Activated CD8-positive, alpha-beta T cell treated with anti-CD3 and anti-CD28 coated beads for 36 hours (primary cell): Measurements from ENCODE around the gene MYO10. TPM values are rescaled to one million over a fixed set of nuclear protein-coding genes. Genes with fewer than 3 reads are reported as not detected.
"Not testable (repeated sequence)": the region's sequence is repeated elsewhere in the genome, so short reads cannot be mapped to it uniquely, and the experiment has no call there.

Source experiments
- ATAC-seq: fragments of 200-7000 bp; cut with Tn5 transposase; one replicate; pipeline ENCODE4 v1.10.0; 2021; ENCODE audit warnings: mild to moderate bottlenecking, moderate library complexity
- CTCF ChIA-PET: fragments of 350-600 bp; sonication (Branson Sonifier 250); formaldehyde crosslinking; loops from one replicate; lab custom pipeline; 2021; ENCODE audit warnings: antibody characterized with exemption; lab: Charles Lee
- POLR2A ChIA-PET: fragments of 350-600 bp; sonication (Branson Sonifier 250); formaldehyde crosslinking; loops from one replicate; lab custom pipeline; 2021; ENCODE audit warnings: antibody characterized with exemption; lab: Charles Lee
- DNase-seq: peaks from one replicate; pipeline ENCODE4 v3.0.0-alpha.2; 2020
- H3K27ac Mint-ChIP-seq: one replicate; pipeline ENCODE4 v1.8.0; 2021; ENCODE audit warnings: mild to moderate bottlenecking, mixed read lengths
- H3K27me3 Mint-ChIP-seq: one replicate; pipeline ENCODE4 v1.8.0; 2021; ENCODE audit warnings: mixed read lengths
- H3K36me3 Mint-ChIP-seq: one replicate; pipeline ENCODE4 v1.8.0; 2021; ENCODE audit warnings: low read depth, mixed read lengths
- H3K4me1 Mint-ChIP-seq: one replicate; pipeline ENCODE4 v1.8.0; 2021; ENCODE audit warnings: low read depth, mixed read lengths
- H3K4me3 Mint-ChIP-seq: one replicate; pipeline ENCODE4 v1.8.0; 2021; ENCODE audit warnings: mild to moderate bottlenecking, moderate library complexity, mixed read lengths
- H3K9me3 Mint-ChIP-seq: one replicate; pipeline ENCODE4 v1.8.0; 2021; ENCODE audit warnings: mixed read lengths
- intact Hi-C: fragments of 100-400 bp; cut with micrococcal nuclease; formaldehyde crosslinking; loops from one replicate; pipeline ENCODE4 v1.10.0; 2022
- total RNA-seq, 2 experiments: library from RNA; stranded (reverse); gene quantifications; one replicate each; pipeline ENCODE4 v1.2.3, GENCODE V29; 2021
- TF ChIP-seq, protein P1 (sequence below): fragments of 200-600 bp; IDR thresholded peaks from one replicate; pipeline ENCODE4 v1.8.0; 2022; ENCODE audit warnings: antibody characterized with exemption, mild to moderate bottlenecking

Gene MYO10
- total RNA-seq, 2 experiments from 2014 or later, result 0.09 TPM; not detected in 1

DNA sequence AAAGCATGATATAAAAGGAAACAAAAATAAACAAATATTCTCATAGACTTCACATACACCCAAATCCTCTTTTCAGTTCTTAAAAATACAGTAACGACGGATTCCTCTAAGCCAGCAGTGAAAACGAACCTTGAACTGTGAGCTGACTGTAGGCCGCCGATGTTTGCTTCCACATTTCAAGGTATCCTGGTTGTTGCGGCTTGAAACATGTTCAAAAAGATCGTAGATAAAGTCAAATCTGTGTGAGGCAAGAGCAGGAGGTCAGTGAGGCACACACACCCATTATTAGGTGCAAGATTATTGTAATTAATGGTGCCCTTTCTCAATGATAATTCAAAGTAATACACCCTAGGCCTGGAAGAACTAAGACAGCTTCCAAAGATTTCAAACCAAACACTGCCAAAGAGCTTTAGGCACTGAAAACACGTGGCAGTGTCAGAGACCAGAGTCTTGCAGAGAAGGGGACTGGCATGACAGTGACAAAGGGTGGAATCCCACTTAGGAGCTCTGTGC lies 178.0 kb downstream of the MYO10 start:
- no peaks in the 10 kb centered on the region for H3K27me3 Mint-ChIP-seq
- CTCF ChIA-PET, result interaction anchor here (1.1 kb wide), 1 partner anchor 375 kb away, joined by 3 read pairs; no protein-coding TSS in a partner anchor
- H3K9me3 Mint-ChIP-seq, result no peaks in the 10 kb centered on the region
- peaks cover 6% of the 10 kb centered on the region for H3K4me1 Mint-ChIP-seq
- no peak for ATAC-seq
- H3K27ac Mint-ChIP-seq, result no peak overlapping the region
- no peaks in the 10 kb centered on the region for H3K36me3 Mint-ChIP-seq
- no peak overlapping the region for H3K4me3 Mint-ChIP-seq
- POLR2A ChIA-PET, result no interaction called here
- no peak for DNase-seq
- TF ChIP-seq, protein P1, sequence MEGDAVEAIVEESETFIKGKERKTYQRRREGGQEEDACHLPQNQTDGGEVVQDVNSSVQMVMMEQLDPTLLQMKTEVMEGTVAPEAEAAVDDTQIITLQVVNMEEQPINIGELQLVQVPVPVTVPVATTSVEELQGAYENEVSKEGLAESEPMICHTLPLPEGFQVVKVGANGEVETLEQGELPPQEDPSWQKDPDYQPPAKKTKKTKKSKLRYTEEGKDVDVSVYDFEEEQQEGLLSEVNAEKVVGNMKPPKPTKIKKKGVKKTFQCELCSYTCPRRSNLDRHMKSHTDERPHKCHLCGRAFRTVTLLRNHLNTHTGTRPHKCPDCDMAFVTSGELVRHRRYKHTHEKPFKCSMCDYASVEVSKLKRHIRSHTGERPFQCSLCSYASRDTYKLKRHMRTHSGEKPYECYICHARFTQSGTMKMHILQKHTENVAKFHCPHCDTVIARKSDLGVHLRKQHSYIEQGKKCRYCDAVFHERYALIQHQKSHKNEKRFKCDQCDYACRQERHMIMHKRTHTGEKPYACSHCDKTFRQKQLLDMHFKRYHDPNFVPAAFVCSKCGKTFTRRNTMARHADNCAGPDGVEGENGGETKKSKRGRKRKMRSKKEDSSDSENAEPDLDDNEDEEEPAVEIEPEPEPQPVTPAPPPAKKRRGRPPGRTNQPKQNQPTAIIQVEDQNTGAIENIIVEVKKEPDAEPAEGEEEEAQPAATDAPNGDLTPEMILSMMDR, result no peak
- intact Hi-C loops, result no loop called here

GRCh38 chr5:16757577-16757976 lies 178.5 kb downstream of the MYO10 start:
- H3K27ac Mint-ChIP-seq, H3K36me3 Mint-ChIP-seq, ATAC-seq, H3K4me3 Mint-ChIP-seq, H3K27me3 Mint-ChIP-seq, POLR2A ChIA-PET, DNase-seq, H3K4me1 Mint-ChIP-seq, H3K9me3 Mint-ChIP-seq, intact Hi-C loops: not testable (repeated sequence)
- CTCF ChIA-PET, result interaction anchor here (1.1 kb wide), 1 partner anchor 375 kb away, joined by 3 read pairs; no protein-coding TSS in a partner anchor

- DNase-seq (no peak), ATAC-seq (no peak)
- ChIA-PET CTCF (interaction anchor here (1.1 to 1.2 kb wide), 2 partner anchors 66 to 375 kb away, joined by 3 read pairs; no protein-coding TSS in a partner anchor), POLR2A (no interaction called here)
- Mint-ChIP-seq H3K9me3 (no peaks in the 10 kb centered on the region), H3K4me3 (no peak overlapping the region), H3K4me1 (peaks cover 6% of the 10 kb centered on the region), H3K27me3 (no peaks in the 10 kb centered on the region), H3K27ac (no peak overlapping the region), H3K36me3 (no peaks in the 10 kb centered on the region)
- intact Hi-C loops, result no loop called here
- TF ChIP-seq, protein P1, result no peak
Observed at GRCh38 chr5:16757146-16757545, 178.9 kb downstream of the MYO10 start.

GRCh38 chr5:16756692-16757091 lies 179.4 kb downstream of the MYO10 start:
- Mint-ChIP-seq H3K27ac (no peak overlapping the region), H3K9me3 (no peaks in the 10 kb centered on the region), H3K27me3 (no peaks in the 10 kb centered on the region), H3K36me3 (no peaks in the 10 kb centered on the region), H3K4me3 (no peak overlapping the region), H3K4me1 (peaks cover 6% of the 10 kb centered on the region)
- TF ChIP-seq, protein P1, result no peak
- ATAC-seq (no peak), DNase-seq (no peak)
- CTCF ChIA-PET, result interaction anchor here (1.2 kb wide), 1 partner anchor 66 kb away, joined by 3 read pairs; no protein-coding TSS in a partner anchor
- intact Hi-C loops, result no loop called here
- POLR2A ChIA-PET, result no interaction called here

GRCh38 chr5:16755641-16756040 lies 180.4 kb downstream of the MYO10 start:
- no peak for DNase-seq
- H3K27me3 Mint-ChIP-seq, result no peaks in the 10 kb centered on the region
- ChIA-PET POLR2A (no interaction called here), CTCF (interaction anchor here (1.0 to 1.4 kb wide), 2 partner anchors 8 to 281 kb away, joined by 3 read pairs; no protein-coding TSS in a partner anchor)
- H3K4me1 Mint-ChIP-seq, result peaks cover 6% of the 10 kb centered on the region
- ATAC-seq, result no peak
- no peak overlapping the region for H3K4me3 Mint-ChIP-seq
- no peak overlapping the region for H3K27ac Mint-ChIP-seq
- no peaks in the 10 kb centered on the region for H3K36me3 Mint-ChIP-seq
- TF ChIP-seq, protein P1, result no peak
- no peaks in the 10 kb centered on the region for H3K9me3 Mint-ChIP-seq
- intact Hi-C loops, result no loop called here
